HFFc6 (cell line): ENCODE data around the gene NFKBIB. TPM values are rescaled to one million over a fixed set of nuclear protein-coding genes. Genes with fewer than 3 reads are reported as not detected.

Source experiments
- DNase-seq: peaks from one replicate; pipeline ENCODE4 v3.0.0-alpha.2; 2018
- H3K27ac Mint-ChIP-seq: 2 replicates; pipeline ENCODE4 v1.8.0; 2020; ENCODE audit warnings: mild to moderate bottlenecking, mixed read lengths
- H3K27me3 Mint-ChIP-seq: 2 replicates; pipeline ENCODE4 v1.8.0; 2021; ENCODE audit warnings: mild to moderate bottlenecking, moderate library complexity, mixed read lengths; ENCODE audit not compliant: insufficient read depth
- H3K36me3 Mint-ChIP-seq: 2 replicates; pipeline ENCODE4 v1.8.0; 2021; ENCODE audit warnings: low read depth, mixed read lengths
- H3K4me1 Mint-ChIP-seq: 2 replicates; pipeline ENCODE4 v1.8.0; 2020; ENCODE audit warnings: low read depth, mixed read lengths
- H3K4me3 Mint-ChIP-seq: 2 replicates; pipeline ENCODE4 v1.8.0; 2020; ENCODE audit warnings: mild to moderate bottlenecking, moderate library complexity, mixed read lengths
- H3K9me3 Mint-ChIP-seq: 2 replicates; pipeline ENCODE4 v1.8.0; 2020; ENCODE audit warnings: mild to moderate bottlenecking, mixed read lengths
- CTCF ChIP-seq: fragments of 200-600 bp; sonication (generic); IDR thresholded peaks from 2 replicates; pipeline ENCODE4 v1.5.0; 2021; ENCODE audit warnings: antibody characterized with exemption, mild to moderate bottlenecking
- total RNA-seq, 6 experiments: library from RNA; stranded (reverse); fragmentation: NEBNext Ultra II Directional; extraction: Animal tissue kit (Norgen Biotek cat#: 25700); gene quantifications; 2 replicates in 1 of 6; 3 replicates in 5 of 6; pipeline ENCODE4 v1.2.3, GENCODE V29; 2021

The NFKBIB gene
- total RNA-seq, 6 experiments from 2014 or later = 21.8 to 23.4 (median 22.9) TPM

- Mint-ChIP-seq H3K4me1 (no peaks in the 10 kb centered on the region), H3K4me3 (no peak overlapping the region), H3K9me3 (no peaks in the 10 kb centered on the region), H3K27ac (no peak overlapping the region), H3K27me3 (peaks cover 2% of the 10 kb centered on the region; the same call in 1 of the 2 replicates), H3K36me3 (peaks cover 5% of the 10 kb centered on the region)
- no peak for DNase-seq
- no peak for TF ChIP-seq CTCF
These were observed 50.0 kb downstream of the NFKBIB start for GRCh38 chr19:38949580-38950367.

GRCh38 chr19:38951187-38951586 is 51.4 kb downstream of the NFKBIB start:
- no peak for TF ChIP-seq CTCF
- Mint-ChIP-seq H3K27ac (no peak overlapping the region), H3K4me3 (no peak overlapping the region), H3K4me1 (no peaks in the 10 kb centered on the region), H3K27me3 (peaks cover 2% of the 10 kb centered on the region; the same call in 1 of the 2 replicates), H3K9me3 (no peaks in the 10 kb centered on the region), H3K36me3 (peaks cover 4% of the 10 kb centered on the region)
- DNase-seq = no peak

- Mint-ChIP-seq H3K27me3 (peaks cover 2% of the 10 kb centered on the region; the same call in 1 of the 2 replicates), H3K36me3 (peaks cover 4% of the 10 kb centered on the region), H3K27ac (no peak overlapping the region), H3K4me1 (no peaks in the 10 kb centered on the region), H3K4me3 (no peak overlapping the region), H3K9me3 (no peaks in the 10 kb centered on the region)
- DNase-seq = no peak
- peak; percentile 50; the same call in 1 of the 2 replicates for TF ChIP-seq CTCF
These were observed 52.8 kb downstream of the NFKBIB start for GRCh38 chr19:38952395-38953165.

GRCh38 chr19:38953677-38954076 is 53.9 kb downstream of the NFKBIB start:
- peaks cover 4% of the 10 kb centered on the region for H3K36me3 Mint-ChIP-seq

GRCh38 chr19:38956264-38956663 is 56.5 kb downstream of the NFKBIB start:
- H3K27me3 Mint-ChIP-seq = peaks cover 2% of the 10 kb centered on the region; the same call in 1 of the 2 replicates
- no peaks in the 10 kb centered on the region for H3K36me3 Mint-ChIP-seq
- no peaks in the 10 kb centered on the region for H3K9me3 Mint-ChIP-seq
- no peak for TF ChIP-seq CTCF
- H3K27ac Mint-ChIP-seq = no peak overlapping the region
- H3K4me1 Mint-ChIP-seq = no peaks in the 10 kb centered on the region
- DNase-seq = no peak
- no peak overlapping the region for H3K4me3 Mint-ChIP-seq

More at GRCh38 chr19:38953677-38954076, 53.9 kb downstream of the NFKBIB start:
- Mint-ChIP-seq H3K4me1 (no peaks in the 10 kb centered on the region), H3K27me3 (peaks cover 2% of the 10 kb centered on the region; the same call in 1 of the 2 replicates), H3K9me3 (no peaks in the 10 kb centered on the region), H3K27ac (no peak overlapping the region), H3K4me3 (no peak overlapping the region)
- DNase-seq = no peak
- no peak for TF ChIP-seq CTCF
